HG03095 (cell line): ENCODE data around the gene NCS1.

Experiments used
- ATAC-seq: cut with Tn5 transposase; IDR thresholded peaks from one replicate; pipeline ENCODE4 v1.9.1; 2021; ENCODE audit warnings: moderate library complexity; ENCODE audit not compliant: unreplicated experiment

NCS1 gene

DNA sequence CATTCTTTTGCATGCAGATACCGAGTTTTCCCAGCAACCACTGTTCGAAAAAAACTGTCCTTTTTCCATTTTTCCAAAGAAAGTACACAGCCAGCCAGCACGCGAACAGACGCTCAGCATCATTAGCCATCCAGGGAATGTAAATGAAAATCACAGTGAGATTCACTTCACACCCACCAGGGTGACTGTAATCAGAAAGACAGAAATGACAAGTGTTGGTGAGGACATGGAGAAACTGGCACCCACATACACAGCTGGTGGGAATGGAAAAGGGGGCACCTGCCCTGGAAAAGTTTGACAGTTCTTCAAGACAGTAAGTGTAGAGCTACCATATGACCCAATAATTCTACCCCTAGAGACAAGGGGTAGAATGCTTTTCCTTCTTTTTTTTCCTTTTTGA, 25.0 kb upstream of the NCS1 start:
- ATAC-seq, result no peak

DNA sequence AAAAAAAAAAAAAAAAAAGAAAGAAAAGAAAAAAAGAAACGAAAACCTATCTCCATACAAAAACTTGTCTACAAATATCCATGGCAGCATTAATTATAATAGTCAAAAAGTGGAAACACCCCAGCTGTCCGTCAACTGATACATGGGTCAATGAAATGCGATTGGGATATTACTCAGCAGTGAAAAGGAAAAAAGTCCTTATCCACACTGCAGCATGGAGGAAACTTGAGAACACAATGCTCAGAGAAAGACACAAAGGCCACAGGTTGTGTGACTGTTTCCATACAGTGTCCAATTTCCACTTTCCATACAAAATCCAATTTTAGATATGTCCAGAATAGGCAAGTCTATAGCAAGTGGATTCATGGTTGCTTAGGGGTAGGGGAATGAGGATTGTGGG, 24.3 kb upstream of the NCS1 start:
- no peak for ATAC-seq

DNA sequence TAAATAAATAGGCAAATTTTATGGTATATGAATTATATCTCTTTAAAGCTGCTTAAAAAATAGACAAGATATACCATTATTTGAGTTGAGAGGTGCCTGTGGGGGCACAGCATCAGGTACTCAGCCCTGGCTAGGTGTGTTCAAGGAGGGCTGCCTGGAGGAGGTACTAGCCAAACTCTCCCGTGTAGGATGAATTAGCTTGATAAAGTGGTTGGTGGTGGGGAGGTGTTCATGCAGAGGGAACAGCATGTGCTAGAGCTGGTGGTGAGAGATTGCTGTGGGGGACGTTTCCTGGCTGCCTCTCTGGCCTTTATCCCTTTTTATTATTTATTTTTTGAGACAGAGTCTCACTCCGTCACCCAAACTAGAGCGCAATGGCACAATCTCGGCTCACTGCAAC, 23.2 kb upstream of the NCS1 start:
- no peak for ATAC-seq

DNA sequence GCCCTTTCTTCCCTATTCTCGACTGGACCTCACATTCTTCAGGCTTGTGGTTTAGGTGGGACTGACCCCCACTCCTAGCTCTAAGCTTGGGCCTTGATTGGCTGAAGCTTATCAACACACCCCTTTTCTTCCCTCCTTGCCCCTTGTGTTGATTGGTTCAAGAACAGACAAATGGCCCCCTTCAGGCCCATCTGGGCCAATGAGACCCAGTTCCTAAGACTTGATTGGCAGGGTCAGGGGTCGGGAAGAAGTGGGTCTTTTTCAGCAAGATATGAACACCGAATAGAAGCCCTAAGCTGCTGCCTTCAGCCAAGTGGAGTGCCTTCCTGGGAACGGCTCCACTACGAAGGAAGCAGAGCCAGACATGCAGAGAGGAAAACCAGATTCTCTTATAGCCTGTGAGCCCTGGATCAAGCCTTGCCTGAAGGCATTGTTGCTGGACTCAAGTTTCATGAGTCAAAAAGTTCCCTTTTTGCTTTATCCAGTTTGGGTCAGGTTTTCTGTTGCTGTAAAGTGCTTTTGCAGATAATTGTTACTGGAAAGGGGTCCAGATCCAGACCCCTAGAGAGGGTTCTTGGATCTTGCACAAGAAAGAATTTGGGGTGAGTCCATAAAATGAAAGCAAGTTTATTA, 22.4 kb upstream of the NCS1 start:
- ATAC-seq, result no peak

DNA sequence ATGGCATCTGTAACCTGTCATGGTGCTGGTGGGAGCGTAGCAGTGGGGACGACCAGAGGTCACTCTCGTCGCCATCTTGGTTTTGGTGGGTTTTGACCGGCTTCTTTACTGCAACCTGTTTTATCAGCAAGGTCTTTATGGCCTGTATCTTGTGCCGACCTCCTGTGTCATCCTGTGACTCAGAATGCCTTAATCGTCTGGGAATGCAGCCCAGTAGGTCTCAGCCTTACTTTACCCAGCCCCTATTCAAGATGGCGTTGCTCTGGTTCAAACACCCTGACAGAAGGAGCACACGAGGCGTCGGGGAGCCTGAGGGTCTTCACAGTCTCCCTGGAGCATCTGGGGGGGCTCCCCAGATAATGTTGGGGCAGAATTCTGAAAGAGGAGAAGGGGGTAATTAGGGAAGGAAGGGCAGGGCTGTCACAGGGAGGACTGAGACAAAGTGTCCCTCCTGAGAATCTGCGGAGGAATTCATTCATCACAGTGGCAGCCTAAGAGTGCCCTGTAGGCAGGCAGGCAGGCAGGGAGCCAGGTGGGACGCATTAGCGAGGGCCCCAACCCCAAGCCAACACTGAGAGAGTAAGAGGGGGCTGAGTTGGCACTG, 21.3 kb upstream of the NCS1 start:
- ATAC-seq, result no peak

DNA sequence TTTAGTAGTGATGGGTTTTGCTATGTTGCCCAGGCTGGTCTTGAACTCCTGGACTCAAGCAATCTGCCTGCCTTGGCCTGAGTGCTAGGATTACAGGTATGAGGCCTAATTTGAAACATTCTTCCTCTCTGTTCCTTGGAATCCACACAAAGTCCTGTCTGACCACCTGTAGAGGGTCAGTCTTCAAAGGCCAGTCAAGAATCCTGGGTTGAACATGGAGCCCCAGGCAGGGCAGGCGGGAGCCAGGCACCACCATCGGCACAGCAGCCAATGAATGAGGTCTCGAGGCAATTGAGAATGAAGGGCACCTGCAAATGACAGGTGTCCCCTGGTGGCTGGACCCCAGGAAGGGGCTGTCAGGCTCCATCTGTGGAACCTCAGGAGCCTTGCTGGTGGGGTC, 17.4 kb upstream of the NCS1 start:
- ATAC-seq, result no peak

DNA sequence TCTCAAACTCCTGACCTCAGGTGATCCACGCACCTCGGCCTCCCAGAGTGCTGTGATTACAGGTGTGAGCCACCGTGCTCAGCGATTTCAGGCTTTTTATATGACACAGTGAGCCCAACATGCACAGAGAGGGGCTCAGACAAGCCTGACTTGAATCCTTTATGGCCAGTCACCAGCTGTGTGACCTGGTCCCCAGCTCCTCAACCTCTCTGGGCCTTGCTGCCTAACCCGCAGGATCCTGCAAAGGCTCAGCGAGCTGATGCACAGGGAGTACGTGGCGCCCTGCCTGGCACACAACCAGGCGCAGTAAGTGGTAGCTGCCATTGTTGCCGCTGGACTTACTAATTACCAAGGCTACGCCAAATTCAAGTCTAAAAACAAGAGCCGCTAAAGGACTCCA, 16.6 kb upstream of the NCS1 start:
- ATAC-seq, result no peak

DNA sequence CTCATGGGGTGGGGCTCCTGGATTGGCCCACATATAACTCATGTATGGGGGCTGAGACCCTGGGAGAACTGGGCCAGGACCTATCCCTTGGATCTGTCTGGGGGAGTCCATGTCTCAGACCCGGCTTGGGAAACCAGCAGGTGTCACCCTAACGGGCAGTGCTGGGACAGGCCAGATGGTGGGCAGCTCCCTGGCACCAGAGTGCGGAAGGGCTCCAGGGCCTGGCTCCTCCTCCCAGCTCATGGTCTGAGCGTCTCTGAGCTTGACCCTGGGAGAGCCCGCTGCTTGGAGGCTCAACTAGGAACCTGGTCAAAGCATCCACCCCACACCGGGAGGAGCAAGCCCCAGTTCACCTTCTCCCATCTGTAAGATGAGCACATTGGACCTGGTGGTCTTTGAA, 15.5 kb upstream of the NCS1 start:
- no peak for ATAC-seq

DNA sequence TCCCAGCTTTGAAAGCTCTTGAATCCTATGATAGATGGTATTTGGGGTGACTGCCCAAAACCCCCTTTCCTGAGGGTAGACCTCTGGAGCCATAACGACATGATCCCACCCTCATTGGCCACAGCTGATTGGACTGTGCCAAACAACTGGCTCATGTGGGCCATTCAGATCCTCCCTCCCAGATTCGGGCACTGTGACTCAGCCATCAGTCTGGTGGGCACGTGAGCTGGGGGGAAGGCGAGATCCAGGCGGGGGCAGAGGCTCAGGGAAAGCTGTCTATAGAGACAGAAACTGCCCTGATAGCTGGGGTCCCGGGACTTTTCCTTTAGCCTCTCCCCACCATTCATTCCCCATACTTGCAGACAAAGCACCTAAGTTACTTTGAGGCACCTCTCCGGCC, 15.1 kb upstream of the NCS1 start:
- no peak for ATAC-seq

DNA sequence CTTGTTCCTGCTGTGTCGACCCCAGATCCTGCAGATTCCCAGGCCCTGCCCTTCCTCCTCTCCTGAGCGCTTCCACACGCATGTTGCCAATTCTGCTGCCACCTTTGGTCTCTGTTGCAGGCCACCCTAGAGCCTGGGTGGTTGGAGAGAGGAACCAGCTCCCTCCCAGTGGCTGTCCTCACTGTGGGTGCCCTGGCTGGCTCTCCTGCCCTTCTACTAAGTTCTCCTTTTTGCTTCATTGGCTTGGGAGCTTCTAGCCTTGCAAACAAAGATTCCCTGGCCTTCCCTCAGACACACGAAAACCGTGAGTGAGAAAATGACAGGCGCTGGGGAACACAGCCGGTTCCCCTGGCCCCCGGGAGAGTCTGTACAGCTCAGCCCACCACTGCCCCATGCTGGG, 14.2 kb upstream of the NCS1 start:
- ATAC-seq, result no peak

DNA sequence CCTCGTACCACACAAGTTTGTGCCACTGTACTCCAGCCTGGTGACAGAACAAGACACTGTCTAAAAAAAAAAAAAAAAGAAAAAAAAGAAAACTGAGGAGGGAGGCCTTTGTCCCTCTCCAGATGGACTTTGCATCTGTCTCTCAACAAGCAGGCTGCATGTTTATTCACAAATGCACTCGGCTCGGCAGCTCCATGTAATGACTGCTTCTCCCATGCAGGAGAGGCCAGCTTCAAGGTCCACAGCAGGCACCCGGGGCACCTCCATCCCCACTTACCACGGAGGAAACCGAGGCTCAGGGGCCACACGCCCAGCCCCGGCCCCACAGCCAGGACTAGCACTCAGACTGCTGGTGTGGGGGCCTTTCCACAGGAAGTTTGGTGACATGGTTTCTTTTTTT, 13.1 kb upstream of the NCS1 start:
- ATAC-seq, result no peak

DNA sequence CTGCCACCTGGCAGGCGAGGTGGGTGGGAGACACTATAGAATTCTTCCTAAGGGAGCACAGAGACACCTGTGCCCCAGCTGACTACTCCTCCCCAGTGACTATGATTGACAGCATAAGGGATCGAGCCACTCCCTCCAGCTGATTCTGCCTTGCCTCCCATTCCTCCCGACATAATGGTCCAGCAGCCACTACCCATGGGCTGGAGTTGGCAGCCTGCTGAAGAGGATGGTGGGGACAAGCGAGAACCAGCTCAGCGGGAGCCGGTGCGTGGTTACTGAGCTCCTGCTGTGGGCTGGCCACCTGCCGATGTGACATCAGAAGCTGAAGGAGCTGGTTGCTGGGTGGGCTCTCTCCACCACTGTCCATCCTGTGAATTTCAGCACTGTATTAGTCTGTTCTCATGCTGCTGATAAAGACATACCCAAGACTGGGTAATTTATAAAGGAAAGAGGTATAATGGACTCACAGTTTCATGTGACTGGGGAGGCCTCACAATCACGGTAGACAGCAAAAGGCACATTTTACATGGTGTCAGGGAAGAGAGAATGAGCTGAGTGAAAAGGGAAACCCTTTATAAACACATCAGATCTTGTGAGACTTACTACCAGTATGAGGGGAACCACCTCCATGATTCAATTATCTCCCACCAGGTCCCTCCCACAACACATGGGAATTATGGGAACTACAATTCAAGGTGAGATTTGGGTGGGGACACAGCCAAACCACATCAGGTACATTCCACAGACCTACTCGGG, 12.1 kb upstream of the NCS1 start:
- ATAC-seq, result no peak

DNA sequence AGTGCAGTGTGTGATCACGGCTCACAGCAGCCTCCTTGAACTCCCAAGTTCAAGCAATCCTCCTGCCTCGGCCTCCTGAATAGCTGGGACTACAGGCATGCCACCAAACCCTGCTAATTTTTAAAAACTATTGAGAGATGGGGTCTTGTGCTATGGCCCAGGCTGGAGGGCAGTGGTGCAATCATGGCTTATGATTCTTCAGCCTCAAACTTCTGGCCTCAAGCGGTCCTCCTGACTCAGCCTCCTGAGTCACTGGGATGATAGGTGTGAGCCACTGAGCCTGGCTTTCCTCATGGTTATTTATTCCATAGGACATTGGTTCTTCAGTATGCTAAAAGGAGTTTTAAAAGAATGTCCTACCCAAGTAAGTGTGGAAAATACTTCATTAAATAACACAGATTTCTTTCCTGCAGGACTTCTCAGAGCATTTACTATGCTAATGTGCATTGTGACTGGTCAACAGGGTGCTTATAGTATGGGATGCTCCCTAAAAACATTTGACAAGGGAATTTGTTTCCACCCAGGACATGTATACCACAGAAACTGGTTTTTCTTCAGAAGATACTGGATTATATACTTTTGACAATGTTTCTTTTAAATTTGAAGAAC, 11.2 kb upstream of the NCS1 start:
- ATAC-seq, result no peak

DNA sequence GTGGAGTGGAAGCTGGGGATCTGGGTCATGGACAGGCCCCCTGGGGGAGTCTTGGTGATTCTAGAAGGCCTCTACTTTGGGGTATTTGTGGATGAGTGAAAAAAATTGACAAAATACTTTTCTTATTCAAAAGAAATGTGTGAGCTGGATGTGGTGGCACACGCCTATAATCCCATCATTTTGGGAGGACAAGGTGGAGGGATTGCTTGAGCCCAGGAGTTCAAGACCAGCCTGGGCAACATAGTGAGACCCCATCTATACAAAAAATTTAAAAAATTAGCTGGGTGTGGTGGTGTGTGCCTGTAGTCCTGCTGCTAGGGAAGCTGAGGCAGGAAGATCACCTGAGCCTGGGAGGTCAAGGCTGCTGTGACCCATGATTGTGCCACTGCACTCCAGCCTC, 6.6 kb upstream of the NCS1 start:
- ATAC-seq, result no peak

DNA sequence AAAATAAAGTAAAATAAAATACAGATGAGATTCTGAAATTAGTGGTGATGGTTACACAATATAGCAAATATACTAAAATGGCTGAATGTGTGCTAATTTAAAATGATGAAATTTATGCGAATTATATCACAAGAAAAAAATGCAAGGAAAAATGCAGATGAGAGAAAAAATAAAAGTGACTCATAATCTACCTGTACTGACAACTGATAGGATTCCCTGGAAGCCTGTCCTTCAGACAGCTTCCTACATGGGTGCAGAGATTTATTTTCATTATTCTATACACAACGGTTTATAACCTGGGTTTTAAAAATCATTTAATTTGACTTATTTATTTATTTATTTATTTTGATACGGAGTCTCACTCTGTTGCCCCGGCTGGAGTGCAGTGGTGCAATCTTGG, 5.8 kb upstream of the NCS1 start:
- ATAC-seq, result no peak

DNA sequence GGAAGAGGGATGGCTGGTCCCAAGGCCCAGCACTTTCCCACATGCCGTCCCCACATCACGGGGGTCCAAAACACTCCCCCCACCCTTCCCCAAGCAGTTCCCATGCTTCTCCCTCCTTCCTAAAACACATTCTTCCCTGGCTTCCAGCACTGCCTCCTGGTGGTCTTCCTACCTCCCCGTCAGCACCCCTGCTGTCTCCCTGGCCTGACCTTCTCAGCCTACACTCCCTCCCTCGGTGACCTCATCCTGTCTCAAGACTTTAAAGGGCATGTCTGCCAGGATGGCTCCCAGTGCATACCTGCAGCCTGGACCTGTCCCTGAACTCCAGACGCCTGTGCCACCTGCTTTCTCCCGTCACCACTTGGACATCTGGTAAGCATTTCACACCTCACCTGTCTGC, 4.3 kb upstream of the NCS1 start:
- no peak for ATAC-seq

DNA sequence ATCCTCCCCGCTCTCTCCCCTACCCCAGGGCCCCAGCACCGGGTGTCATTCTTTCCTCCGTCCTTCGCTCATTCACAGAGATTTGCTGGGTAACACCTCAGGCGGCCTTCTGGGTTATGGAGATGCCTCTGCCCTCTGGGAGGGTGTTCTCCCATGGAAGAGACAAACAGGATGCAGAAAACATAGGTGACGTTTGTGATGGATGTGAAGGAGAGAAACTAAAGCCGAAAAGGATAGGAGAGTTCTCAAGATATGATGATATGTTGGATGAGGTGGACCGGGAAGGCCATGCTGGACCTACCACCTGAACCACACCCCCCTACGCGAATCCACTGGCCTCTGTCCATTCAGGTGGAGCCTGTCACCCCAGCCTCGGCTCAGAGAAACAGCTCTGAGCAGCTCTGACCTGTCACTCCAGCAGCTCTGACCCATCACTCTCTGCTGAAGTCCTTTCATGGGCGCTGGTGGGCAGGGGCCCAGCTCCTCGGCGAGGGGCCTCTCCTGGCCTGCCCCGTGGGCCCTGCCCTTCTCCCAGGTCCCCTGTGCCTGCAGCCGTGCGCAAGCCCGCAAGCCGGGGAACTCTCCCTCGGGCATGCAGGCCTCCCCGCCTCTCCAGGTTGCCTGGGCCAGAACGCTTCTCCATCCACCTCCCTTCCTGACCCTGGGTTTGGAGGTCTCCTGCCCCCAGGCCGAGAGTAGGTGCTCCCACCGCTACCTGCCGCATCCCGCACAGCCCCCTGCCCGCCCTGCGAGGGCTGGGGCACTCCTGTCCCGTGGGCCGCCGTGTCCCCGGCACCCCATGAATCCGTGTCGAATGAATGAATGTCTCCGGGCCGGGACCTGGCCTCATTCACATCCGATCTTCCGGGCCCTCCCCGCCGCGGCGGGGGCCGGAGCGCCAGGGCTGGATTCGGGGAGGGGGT, 717 bp upstream of the NCS1 start:
- no peak for ATAC-seq

DNA sequence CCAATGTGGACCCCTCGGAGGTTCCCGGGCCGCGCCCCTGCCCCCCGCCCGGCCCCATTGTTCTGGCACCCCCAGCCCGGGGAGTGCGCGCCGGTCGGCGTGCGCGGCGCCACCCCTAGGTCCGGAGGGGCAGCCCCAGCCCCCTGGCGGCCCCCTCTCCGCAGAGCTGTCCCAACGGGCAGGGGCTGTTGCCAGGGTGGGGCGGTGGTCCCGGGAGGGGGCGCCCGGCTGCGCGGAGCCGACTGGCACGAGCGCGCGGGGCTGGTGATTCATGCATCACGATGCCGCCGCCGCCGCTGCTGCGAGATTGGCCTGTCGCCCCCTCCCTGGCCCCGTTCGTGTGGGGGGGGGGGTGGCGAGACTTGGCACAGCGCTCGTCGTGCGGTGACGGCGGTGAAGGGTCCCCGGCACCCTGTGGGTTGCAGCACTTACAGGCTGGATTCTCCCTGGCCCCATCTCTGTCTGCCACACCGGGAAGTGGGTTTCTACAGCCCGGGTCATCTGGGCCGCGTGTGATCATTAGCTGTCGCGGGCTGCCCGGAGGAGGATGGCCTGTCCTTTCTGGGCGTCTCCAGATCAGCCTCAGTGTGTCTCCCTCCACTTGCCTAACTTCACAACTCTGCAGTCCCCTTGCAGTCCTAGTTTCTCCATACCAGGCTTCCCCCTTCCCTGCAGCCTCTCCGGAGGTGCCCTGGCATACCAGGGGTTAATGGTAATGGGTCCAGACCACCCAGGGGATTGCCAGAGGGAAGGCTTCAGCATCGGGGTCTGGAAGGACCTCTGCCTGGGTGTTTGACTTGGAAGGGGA, 858 bp downstream of the NCS1 start:
- no peak for ATAC-seq

DNA sequence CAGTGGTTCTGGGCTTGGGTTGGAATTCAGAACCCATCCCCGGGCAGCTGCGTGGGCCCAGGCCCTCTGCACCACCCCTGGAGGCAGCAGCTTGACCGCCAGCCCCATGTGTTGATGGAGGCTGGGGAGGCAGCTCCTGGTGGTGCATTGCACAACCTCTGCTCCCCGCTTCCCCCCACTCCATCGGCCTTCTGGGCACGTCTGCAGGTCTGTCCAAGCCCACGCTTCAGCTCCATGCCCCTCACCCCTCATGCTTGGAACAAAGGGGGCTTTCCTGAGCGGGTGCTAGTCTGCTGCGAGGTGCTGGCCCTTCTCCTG, 1.4 kb downstream of the NCS1 start:
- ATAC-seq, result no peak

DNA sequence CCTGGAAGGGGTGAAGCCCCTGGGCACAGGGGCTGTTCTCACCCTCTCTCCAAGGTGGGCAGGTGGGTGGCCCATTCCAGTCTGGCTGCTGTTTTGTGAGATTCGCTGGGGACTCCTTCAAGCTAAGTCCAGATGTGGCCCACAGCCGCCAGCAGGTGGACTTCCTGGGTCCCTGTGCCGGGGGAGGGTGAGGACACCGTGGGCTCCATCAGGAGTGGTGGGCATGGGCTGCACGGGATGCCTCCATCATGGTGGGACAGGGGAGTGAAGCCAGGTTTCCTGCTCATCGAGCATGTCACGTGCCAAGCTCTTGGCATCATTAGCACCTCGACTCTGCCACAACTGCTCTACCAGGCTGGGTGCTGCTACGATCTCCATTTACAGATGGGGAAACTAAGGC, 1.8 kb downstream of the NCS1 start:
- no peak for ATAC-seq
